GM08714 (cell line): Measurements from ENCODE around the gene ESRP2.

Source experiments
- H3K4me3 ChIP-seq: fragments of 200-500 bp; sonication (Bioruptor generic); 2 replicates; pipeline ENCODE4 v1.5.1; 2014; ENCODE audit warnings: mild to moderate bottlenecking, low read length, inconsistent platforms
- ZNF274 ChIP-seq: IDR thresholded peaks from 2 replicates; pipeline ENCODE4 v1.6.1; 2012; ENCODE audit warnings: mild to moderate bottlenecking, low read depth, low read length

ESRP2 gene

DNA sequence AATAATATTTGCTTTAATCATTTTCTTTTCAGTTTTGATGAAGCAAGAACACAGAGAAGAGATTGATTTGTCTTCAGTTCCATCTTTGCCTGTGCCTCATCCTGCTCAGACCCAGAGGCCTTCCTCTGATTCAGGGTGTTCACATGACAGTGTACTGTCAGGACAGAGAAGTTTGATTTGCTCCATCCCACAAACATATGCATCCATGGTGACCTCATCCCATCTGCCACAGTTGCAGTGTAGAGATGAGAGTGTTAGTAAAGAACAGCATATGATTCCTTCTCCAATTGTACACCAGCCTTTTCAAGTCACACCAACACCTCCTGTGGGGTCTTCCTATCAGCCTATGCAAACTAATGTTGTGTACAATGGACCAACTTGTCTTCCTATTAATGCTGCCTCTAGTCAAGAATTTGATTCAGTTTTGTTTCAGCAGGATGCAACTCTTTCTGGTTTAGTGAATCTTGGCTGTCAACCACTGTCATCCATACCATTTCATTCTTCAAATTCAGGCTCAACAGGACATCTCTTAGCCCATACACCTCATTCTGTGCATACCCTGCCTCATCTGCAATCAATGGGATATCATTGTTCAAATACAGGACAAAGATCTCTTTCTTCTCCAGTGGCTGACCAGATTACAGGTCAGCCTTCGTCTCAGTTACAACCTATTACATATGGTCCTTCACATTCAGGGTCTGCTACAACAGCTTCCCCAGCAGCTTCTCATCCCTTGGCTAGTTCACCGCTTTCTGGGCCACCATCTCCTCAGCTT, 45.0 kb downstream of the ESRP2 start:
- no peak for TF ChIP-seq ZNF274

DNA sequence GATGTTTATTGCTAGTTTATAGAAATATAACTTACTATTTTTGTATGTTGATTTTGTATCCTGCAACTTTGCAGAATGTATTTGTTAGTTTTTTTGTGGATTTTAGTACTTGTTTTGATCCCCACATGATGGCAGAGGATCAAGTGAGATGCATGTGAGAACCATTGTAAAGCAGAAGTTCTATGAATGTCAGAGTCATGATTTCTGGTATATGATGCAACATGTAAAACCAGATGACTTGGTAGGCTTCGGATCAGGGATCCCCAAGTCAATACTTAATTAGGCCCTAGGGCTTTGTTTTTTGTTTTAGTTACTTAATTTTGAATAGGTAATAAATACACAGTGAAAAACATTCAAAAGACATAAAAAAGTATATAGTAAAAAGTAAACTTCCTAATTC, 45.8 kb downstream of the ESRP2 start:
- TF ChIP-seq ZNF274 = no peak

More for the DNA sequence above, 45.0 kb downstream of the ESRP2 start:
- no peak overlapping the region for H3K4me3 ChIP-seq

DNA sequence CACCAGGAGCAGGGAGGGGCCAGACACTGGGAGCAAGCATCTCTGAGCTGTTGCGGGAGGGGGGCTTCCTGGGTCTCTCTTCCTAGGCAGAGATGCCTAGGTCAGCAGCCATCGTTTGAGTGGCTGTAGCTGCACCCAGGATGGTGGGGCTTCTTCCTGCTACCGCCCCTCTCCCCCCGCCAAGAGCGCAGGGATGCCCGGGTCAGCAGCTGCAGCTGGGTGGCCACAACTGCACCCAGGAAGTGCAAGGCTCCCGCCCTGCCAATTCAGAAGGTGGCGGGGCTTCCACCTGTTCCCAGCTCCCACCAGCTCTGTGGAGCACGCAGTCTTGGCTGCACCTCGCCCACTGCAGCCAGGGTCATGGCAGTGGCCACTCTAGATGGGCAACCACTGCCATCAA, 47.8 kb downstream of the ESRP2 start:
- no peak overlapping the region for H3K4me3 ChIP-seq
- TF ChIP-seq ZNF274 = no peak

More for the DNA sequence above, 45.8 kb downstream of the ESRP2 start:
- H3K4me3 ChIP-seq = no peak overlapping the region

DNA sequence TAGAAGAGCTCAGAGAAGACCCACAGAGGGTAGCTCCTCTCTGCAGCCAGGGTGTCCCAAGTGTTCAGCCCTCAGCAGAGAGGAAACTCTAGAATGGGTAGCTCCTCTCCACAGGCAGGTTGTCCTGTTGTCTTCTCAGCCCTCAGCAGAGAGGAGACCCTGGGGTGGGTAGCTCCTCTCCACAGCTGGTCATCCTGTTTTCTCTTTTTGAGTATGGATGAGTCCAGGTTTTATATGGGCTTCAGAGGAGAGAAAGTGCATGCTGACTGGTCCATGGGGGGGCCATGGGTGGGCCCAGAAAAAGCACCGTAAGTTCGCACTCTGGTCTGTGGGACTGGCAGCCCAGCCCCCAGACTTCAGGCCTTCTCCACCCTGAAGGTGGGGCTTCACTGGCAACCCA, 48.4 kb downstream of the ESRP2 start:
- TF ChIP-seq ZNF274 = no peak
- H3K4me3 ChIP-seq = no peak overlapping the region

DNA sequence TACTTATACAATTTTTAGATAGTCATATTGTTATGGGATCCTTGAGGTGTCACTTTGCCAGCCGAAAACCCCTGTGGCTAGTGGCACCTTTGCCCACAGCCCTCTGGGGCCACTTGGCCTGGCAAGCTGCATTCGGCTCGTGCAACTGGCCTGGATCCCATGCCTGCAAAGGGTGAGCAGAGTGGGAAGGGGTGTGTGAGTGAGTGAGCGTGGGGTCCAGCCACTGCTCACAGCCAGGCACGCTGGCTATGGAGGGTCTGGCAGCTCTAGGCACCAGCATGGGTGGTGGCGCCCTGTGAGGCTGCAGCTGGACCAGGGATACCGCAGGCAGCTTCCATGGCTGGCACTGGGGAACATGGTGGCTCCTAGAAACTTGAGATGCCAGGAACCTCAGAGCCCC, 49.0 kb downstream of the ESRP2 start:
- no peak for TF ChIP-seq ZNF274
- no peak overlapping the region for H3K4me3 ChIP-seq

DNA sequence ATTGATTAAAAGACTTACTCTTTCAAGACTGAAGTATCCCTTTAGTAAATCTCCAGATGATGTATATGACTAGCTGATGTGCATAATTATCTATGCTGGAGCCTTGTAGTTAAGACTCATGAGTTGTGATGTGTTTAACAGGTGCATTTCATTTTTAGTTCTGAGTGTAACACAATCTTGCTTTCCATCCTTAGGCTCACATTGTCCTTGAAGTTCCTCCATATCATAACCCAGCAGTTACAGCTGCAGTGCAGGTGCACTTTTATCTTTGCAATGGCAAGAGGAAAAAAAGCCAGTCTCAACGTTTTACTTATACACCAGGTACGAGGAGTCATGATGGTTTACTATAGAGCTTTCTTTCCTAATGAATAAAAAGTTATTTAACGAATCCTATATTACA, 52.9 kb downstream of the ESRP2 start:
- no peak for TF ChIP-seq ZNF274
- H3K4me3 ChIP-seq = no peak overlapping the region

DNA sequence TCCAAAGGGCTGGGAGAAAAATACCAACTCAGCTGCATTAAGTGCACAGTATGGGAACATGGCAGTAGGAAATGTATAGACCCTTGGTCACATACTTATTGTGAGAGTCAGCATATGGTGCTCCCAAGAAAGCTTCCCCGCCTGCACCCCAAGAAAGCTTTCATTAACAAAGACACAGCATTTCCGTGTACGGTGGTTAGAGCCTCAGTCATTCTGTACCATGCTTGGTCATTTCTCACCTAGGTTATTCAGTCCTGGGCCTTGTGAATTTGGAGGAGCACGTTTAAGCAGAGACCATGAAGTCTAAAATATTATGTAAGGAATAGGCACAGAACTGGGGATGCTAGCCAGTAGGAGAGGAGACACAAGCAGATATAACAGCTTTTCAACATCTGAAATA, 56.1 kb downstream of the ESRP2 start:
- H3K4me3 ChIP-seq = no peak overlapping the region
- no peak for TF ChIP-seq ZNF274

DNA sequence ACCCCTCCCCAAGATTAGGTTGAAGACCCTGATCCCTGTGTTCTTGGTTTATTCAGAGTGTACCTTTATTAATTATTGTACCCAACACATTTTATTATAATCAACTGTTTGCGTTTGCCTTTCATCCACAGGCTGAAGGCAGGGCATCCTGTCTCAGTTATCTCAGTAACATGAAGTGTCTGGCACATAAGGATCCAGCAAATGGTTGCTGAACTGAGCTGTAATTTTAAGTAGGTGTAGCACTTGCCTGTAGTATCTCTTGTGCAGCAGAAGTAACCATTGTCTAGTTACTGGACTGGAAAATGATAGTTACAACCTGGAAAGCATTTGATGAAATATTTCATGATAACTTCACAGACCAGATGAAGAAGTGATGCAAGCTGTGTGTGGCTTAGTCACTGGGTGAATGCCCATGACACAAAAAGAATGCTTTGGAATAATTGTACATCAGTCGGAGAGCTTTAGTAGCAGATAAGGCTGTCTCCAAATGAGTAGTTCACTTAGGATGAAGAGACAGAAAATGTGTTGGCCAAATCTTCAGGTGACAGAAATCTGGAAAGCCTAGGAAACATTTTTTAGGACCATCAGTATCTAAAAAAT, 56.6 kb downstream of the ESRP2 start:
- TF ChIP-seq ZNF274 = no peak
- H3K4me3 ChIP-seq = no peak overlapping the region
